WTC11 (cell line): ENCODE measurements around the gene LRSAM1. TPM values are rescaled to one million over a fixed set of nuclear protein-coding genes. Genes with fewer than 3 reads are reported as not detected.

Source experiments
- ATAC-seq: fragments of 200-7000 bp; cut with Tn5 transposase; 2 replicates; pipeline ENCODE4 v1.10.0; 2021; ENCODE audit warnings: mild to moderate bottlenecking, moderate library complexity
- CTCF ChIA-PET: fragments of 300-600 bp; sonication (Branson Sonifier 250); formaldehyde crosslinking; loops from one replicate; lab custom pipeline; 2021; ENCODE audit warnings: antibody characterized with exemption; lab: Charles Lee
- POLR2A ChIA-PET: fragments of 350-600 bp; sonication (Branson Sonifier 250); formaldehyde crosslinking; loops from one replicate; lab custom pipeline; 2021; ENCODE audit warnings: antibody characterized with exemption; lab: Charles Lee
- DNase-seq: peaks from one replicate; pipeline ENCODE4 v3.0.0; 2021; ENCODE audit warnings: low spot score
- H3K27ac Mint-ChIP-seq: 2 replicates; pipeline ENCODE4 v1.8.0; 2021; ENCODE audit warnings: mixed read lengths
- H3K27me3 Mint-ChIP-seq: 2 replicates; pipeline ENCODE4 v1.8.0; 2021; ENCODE audit warnings: low read depth, mild to moderate bottlenecking, moderate library complexity, mixed read lengths
- H3K36me3 Mint-ChIP-seq: 2 replicates; pipeline ENCODE4 v1.8.0; 2021; ENCODE audit warnings: mixed read lengths
- H3K4me1 Mint-ChIP-seq: 2 replicates; pipeline ENCODE4 v1.8.0; 2022; ENCODE audit warnings: mixed read lengths
- H3K4me3 Mint-ChIP-seq: 2 replicates; pipeline ENCODE4 v1.8.0; 2021; ENCODE audit warnings: mild to moderate bottlenecking, moderate library complexity, mixed read lengths
- H3K9me3 Mint-ChIP-seq: 2 replicates; pipeline ENCODE4 v1.8.0; 2021; ENCODE audit warnings: mixed read lengths
- ATF1 ChIP-seq: sonication (generic); formaldehyde crosslinking; IDR thresholded peaks from 2 replicates; pipeline ENCODE4 v1.8.1; 2023; ENCODE audit warnings: mild to moderate bottlenecking, moderate library complexity, missing genetic modification reagents
- CREB1 ChIP-seq: sonication (generic); formaldehyde crosslinking; IDR thresholded peaks from 2 replicates; pipeline ENCODE4 v1.8.0; 2023; ENCODE audit warnings: mild to moderate bottlenecking, missing genetic modification reagents
- FOXP1 ChIP-seq: sonication (generic); formaldehyde crosslinking; IDR thresholded peaks from 2 replicates; pipeline ENCODE4 v1.8.0; 2022; ENCODE audit warnings: missing genetic modification reagents, mild to moderate bottlenecking, moderate library complexity, borderline replicate concordance
- GABPB1 ChIP-seq: sonication (generic); formaldehyde crosslinking; IDR thresholded peaks from 2 replicates; pipeline ENCODE4 v1.8.1; 2023; ENCODE audit warnings: mild to moderate bottlenecking, missing genetic modification reagents
- JUN ChIP-seq: sonication (generic); formaldehyde crosslinking; IDR thresholded peaks from 2 replicates; pipeline ENCODE4 v1.8.0; 2023; ENCODE audit warnings: mild to moderate bottlenecking, missing genetic modification reagents
- KAT7 ChIP-seq: sonication (generic); formaldehyde crosslinking; IDR thresholded peaks from 2 replicates; pipeline ENCODE4 v1.8.1; 2023; ENCODE audit warnings: missing genetic modification reagents, mild to moderate bottlenecking, borderline replicate concordance
- NFYB ChIP-seq: sonication (generic); formaldehyde crosslinking; conservative IDR thresholded peaks from 2 replicates; pipeline ENCODE4 v1.8.0; 2022; ENCODE audit warnings: low read depth, missing genetic modification reagents
- ZBTB21 ChIP-seq: sonication (generic); formaldehyde crosslinking; IDR thresholded peaks from 2 replicates; pipeline ENCODE4 v1.8.1; 2023; ENCODE audit warnings: mild to moderate bottlenecking, missing genetic modification reagents, borderline replicate concordance
- total RNA-seq: library from RNA; stranded (reverse); gene quantifications from 3 replicates; pipeline ENCODE4 v1.2.3, GENCODE V29; 2021
- TF ChIP-seq, protein P1 (sequence below): sonication (generic); formaldehyde crosslinking; IDR thresholded peaks from 2 replicates; pipeline ENCODE4 v1.8.1; 2022; ENCODE audit warnings: low read depth, mild to moderate bottlenecking, moderate library complexity, missing genetic modification reagents, borderline replicate concordance
- TF ChIP-seq, protein P2 (sequence below): fragments of 250-450 bp; sonication (Bioruptor Pico); IDR thresholded peaks from 2 replicates; pipeline ENCODE4 v1.8.0; 2021; ENCODE audit warnings: mild to moderate bottlenecking
- TF ChIP-seq, protein P3 (sequence below): sonication (generic); formaldehyde crosslinking; IDR thresholded peaks from 2 replicates; pipeline ENCODE4 v1.8.0; 2022; ENCODE audit warnings: mild to moderate bottlenecking, missing genetic modification reagents
- TF ChIP-seq, protein P4 (sequence below): sonication (generic); formaldehyde crosslinking; IDR thresholded peaks from 2 replicates; pipeline ENCODE4 v1.8.0; 2022; ENCODE audit warnings: missing genetic modification reagents
- TF ChIP-seq, protein P5 (sequence below): sonication (generic); formaldehyde crosslinking; IDR thresholded peaks from 2 replicates; pipeline ENCODE4 v1.8.0; 2023; ENCODE audit warnings: missing genetic modification reagents, mild to moderate bottlenecking, borderline replicate concordance
- TF ChIP-seq, protein P6 (sequence below): sonication (generic); formaldehyde crosslinking; IDR thresholded peaks from 2 replicates; pipeline ENCODE4 v1.8.0; 2022; ENCODE audit warnings: mild to moderate bottlenecking, missing genetic modification reagents

Gene LRSAM1
- total RNA-seq, 1 experiment from 2014 or later = 32.4 TPM

DNA sequence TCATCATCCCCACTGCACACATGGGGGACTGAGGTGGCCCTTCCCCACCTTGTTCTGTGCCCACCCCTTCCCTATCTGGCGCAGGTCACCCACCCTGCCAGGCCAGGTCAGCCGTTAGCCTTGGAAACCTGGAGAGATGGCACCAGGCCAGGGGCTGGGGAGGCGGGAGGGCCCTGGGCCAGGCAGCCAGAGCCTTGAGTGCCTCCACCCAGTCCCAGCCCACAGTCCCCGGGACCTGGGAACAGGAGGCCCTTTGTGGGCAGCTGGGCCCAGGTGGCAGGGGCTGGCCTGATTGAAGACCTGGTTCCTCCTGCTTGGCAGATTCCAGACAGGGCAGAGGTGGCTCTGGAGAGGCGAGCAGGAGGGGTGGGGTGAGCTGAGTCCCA is 70.6 kb downstream of the LRSAM1 start:
- CTCF ChIA-PET = interaction anchor here (0.7 to 2.5 kb wide), 4 partner anchors 10 to 213 kb away, joined by 4 to 9 read pairs (median 7); partner anchors contain the start of gene TOR2A

DNA sequence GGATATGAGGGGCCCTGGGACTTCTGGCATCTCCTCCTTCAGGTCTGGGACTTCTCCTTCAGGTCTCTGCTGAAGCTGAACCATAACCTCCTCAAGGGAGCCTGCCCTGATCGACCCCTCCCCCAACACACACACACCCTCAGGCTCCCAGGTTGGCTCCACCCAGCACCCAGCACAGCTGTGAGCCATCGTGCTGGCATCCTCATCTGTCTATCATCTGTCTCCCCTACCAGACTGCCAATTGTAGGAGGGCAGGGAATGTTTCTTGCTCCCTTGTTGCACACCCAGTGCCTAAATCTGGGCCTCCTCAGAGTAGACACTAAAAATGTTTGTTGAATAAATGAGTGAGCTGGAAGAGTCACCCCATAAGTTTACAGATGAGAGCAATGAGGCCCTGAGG is 71.4 kb downstream of the LRSAM1 start:
- CTCF ChIA-PET = interaction anchor here (0.6 kb wide), 1 partner anchor 1156 kb away, joined by 3 read pairs; no protein-coding TSS in a partner anchor
- H3K36me3 Mint-ChIP-seq = peaks cover 51% of the 10 kb centered on the region

More for the DNA sequence above, 70.6 kb downstream of the LRSAM1 start:
- DNase-seq (no peak), ATAC-seq (no peak)
- H3K27me3 Mint-ChIP-seq = no peaks in the 10 kb centered on the region; the same call in 1 of the 2 replicates
- no peak overlapping the region for H3K4me3 Mint-ChIP-seq
- H3K4me1 Mint-ChIP-seq = peaks cover 19% of the 10 kb centered on the region
- POLR2A ChIA-PET = interaction anchor here (1.2 kb wide), 1 partner anchor 46 kb away, joined by 6 read pairs; a partner anchor contains a TSS
- H3K9me3 Mint-ChIP-seq = peaks cover 28% of the 10 kb centered on the region
- H3K36me3 Mint-ChIP-seq = peaks cover 57% of the 10 kb centered on the region
- peak overlapping the region; percentile 95 for H3K27ac Mint-ChIP-seq
- TF ChIP-seq NFYB (CRISPR knock-in tag) (no peak), ATF1 (no peak), ZBTB21 (CRISPR knock-in tag) (no peak), JUN (CRISPR knock-in tag) (no peak)
- TF ChIP-seq, protein P1, sequence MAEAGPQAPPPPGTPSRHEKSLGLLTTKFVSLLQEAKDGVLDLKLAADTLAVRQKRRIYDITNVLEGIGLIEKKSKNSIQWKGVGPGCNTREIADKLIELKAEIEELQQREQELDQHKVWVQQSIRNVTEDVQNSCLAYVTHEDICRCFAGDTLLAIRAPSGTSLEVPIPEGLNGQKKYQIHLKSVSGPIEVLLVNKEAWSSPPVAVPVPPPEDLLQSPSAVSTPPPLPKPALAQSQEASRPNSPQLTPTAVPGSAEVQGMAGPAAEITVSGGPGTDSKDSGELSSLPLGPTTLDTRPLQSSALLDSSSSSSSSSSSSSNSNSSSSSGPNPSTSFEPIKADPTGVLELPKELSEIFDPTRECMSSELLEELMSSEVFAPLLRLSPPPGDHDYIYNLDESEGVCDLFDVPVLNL = no peak
- TF ChIP-seq, protein P2, sequence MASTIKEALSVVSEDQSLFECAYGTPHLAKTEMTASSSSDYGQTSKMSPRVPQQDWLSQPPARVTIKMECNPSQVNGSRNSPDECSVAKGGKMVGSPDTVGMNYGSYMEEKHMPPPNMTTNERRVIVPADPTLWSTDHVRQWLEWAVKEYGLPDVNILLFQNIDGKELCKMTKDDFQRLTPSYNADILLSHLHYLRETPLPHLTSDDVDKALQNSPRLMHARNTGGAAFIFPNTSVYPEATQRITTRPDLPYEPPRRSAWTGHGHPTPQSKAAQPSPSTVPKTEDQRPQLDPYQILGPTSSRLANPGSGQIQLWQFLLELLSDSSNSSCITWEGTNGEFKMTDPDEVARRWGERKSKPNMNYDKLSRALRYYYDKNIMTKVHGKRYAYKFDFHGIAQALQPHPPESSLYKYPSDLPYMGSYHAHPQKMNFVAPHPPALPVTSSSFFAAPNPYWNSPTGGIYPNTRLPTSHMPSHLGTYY = no peak
- TF ChIP-seq, protein P3, sequence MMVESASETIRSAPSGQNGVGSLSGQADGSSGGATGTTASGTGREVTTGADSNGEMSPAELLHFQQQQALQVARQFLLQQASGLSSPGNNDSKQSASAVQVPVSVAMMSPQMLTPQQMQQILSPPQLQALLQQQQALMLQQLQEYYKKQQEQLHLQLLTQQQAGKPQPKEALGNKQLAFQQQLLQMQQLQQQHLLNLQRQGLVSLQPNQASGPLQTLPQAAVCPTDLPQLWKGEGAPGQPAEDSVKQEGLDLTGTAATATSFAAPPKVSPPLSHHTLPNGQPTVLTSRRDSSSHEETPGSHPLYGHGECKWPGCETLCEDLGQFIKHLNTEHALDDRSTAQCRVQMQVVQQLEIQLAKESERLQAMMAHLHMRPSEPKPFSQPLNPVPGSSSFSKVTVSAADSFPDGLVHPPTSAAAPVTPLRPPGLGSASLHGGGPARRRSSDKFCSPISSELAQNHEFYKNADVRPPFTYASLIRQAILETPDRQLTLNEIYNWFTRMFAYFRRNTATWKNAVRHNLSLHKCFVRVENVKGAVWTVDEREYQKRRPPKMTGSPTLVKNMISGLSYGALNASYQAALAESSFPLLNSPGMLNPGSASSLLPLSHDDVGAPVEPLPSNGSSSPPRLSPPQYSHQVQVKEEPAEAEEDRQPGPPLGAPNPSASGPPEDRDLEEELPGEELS (CRISPR knock-in tag) = no peak

More for the DNA sequence above, 71.4 kb downstream of the LRSAM1 start:
- Mint-ChIP-seq H3K27me3 (no peaks in the 10 kb centered on the region; the same call in 1 of the 2 replicates), H3K9me3 (peaks cover 28% of the 10 kb centered on the region), H3K4me1 (peaks cover 19% of the 10 kb centered on the region), H3K27ac (no peak overlapping the region), H3K4me3 (no peak overlapping the region)
- TF ChIP-seq FOXP1 (CRISPR knock-in tag) = no peak
- TF ChIP-seq, protein P4, sequence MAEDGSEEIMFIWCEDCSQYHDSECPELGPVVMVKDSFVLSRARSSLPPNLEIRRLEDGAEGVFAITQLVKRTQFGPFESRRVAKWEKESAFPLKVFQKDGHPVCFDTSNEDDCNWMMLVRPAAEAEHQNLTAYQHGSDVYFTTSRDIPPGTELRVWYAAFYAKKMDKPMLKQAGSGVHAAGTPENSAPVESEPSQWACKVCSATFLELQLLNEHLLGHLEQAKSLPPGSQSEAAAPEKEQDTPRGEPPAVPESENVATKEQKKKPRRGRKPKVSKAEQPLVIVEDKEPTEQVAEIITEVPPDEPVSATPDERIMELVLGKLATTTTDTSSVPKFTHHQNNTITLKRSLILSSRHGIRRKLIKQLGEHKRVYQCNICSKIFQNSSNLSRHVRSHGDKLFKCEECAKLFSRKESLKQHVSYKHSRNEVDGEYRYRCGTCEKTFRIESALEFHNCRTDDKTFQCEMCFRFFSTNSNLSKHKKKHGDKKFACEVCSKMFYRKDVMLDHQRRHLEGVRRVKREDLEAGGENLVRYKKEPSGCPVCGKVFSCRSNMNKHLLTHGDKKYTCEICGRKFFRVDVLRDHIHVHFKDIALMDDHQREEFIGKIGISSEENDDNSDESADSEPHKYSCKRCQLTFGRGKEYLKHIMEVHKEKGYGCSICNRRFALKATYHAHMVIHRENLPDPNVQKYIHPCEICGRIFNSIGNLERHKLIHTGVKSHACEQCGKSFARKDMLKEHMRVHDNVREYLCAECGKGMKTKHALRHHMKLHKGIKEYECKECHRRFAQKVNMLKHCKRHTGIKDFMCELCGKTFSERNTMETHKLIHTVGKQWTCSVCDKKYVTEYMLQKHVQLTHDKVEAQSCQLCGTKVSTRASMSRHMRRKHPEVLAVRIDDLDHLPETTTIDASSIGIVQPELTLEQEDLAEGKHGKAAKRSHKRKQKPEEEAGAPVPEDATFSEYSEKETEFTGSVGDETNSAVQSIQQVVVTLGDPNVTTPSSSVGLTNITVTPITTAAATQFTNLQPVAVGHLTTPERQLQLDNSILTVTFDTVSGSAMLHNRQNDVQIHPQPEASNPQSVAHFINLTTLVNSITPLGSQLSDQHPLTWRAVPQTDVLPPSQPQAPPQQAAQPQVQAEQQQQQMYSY (CRISPR knock-in tag) = no peak
- no peak for TF ChIP-seq CREB1 (CRISPR knock-in tag)
- TF ChIP-seq GABPB1 (CRISPR knock-in tag) = no peak
- TF ChIP-seq, protein P5, sequence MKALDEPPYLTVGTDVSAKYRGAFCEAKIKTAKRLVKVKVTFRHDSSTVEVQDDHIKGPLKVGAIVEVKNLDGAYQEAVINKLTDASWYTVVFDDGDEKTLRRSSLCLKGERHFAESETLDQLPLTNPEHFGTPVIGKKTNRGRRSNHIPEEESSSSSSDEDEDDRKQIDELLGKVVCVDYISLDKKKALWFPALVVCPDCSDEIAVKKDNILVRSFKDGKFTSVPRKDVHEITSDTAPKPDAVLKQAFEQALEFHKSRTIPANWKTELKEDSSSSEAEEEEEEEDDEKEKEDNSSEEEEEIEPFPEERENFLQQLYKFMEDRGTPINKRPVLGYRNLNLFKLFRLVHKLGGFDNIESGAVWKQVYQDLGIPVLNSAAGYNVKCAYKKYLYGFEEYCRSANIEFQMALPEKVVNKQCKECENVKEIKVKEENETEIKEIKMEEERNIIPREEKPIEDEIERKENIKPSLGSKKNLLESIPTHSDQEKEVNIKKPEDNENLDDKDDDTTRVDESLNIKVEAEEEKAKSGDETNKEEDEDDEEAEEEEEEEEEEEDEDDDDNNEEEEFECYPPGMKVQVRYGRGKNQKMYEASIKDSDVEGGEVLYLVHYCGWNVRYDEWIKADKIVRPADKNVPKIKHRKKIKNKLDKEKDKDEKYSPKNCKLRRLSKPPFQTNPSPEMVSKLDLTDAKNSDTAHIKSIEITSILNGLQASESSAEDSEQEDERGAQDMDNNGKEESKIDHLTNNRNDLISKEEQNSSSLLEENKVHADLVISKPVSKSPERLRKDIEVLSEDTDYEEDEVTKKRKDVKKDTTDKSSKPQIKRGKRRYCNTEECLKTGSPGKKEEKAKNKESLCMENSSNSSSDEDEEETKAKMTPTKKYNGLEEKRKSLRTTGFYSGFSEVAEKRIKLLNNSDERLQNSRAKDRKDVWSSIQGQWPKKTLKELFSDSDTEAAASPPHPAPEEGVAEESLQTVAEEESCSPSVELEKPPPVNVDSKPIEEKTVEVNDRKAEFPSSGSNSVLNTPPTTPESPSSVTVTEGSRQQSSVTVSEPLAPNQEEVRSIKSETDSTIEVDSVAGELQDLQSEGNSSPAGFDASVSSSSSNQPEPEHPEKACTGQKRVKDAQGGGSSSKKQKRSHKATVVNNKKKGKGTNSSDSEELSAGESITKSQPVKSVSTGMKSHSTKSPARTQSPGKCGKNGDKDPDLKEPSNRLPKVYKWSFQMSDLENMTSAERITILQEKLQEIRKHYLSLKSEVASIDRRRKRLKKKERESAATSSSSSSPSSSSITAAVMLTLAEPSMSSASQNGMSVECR (CRISPR knock-in tag) = no peak
- no peak for TF ChIP-seq KAT7
- TF ChIP-seq, protein P6, sequence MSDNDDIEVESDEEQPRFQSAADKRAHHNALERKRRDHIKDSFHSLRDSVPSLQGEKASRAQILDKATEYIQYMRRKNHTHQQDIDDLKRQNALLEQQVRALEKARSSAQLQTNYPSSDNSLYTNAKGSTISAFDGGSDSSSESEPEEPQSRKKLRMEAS = no peak
- POLR2A ChIA-PET = no interaction called here
- DNase-seq = no peak
- ATAC-seq = no peak
